LNCAP (cell line): ENCODE measurements around the gene NUDT1.

Experiments used
- CTCF ChIP-seq: fragments of 450-650 bp; IDR thresholded peaks from 2 replicates; pipeline ENCODE4 v1.5.1; 2017; ENCODE audit warnings: mild to moderate bottlenecking

The NUDT1 gene

GRCh38 chr7:2237109-2237602 lies 4.9 kb upstream of the NUDT1 start:
- TF ChIP-seq CTCF: no peak

- no peak for TF ChIP-seq CTCF
These were observed 2.8 kb upstream of the NUDT1 start for GRCh38 chr7:2239242-2239641.

- no peak for TF ChIP-seq CTCF
These were observed 759 bp downstream of the NUDT1 start for GRCh38 chr7:2242541-2243429.

- no peak for TF ChIP-seq CTCF
These were observed 1.4 kb downstream of the NUDT1 start for GRCh38 chr7:2243458-2243857.

- TF ChIP-seq CTCF: no peak
These were observed 2.5 kb downstream of the NUDT1 start for GRCh38 chr7:2244404-2244995.

- no peak for TF ChIP-seq CTCF
These were observed 4.1 kb downstream of the NUDT1 start for GRCh38 chr7:2245883-2246675.
